Measurements from ENCODE around the gene KMT2C.

Gene KMT2C

GRCh38 chr7:152133804-152134203 is 302.0 kb downstream of the KMT2C start:
- no peak for DNase-seq

GRCh38 chr7:152132812-152133211 is 303.0 kb downstream of the KMT2C start:
- no peak for DNase-seq

GRCh38 chr7:152131981-152132494 is 303.8 kb downstream of the KMT2C start:
- no peak for DNase-seq

GRCh38 chr7:152130658-152131590 is 304.9 kb downstream of the KMT2C start:
- DNase-seq: no peak

- DNase-seq: no peak
These were observed 306.1 kb downstream of the KMT2C start for GRCh38 chr7:152129682-152130081.

- DNase-seq: no peak
These were observed 306.9 kb downstream of the KMT2C start for GRCh38 chr7:152128741-152129461.

- DNase-seq: no peak
These were observed 307.6 kb downstream of the KMT2C start for GRCh38 chr7:152128252-152128651.

GRCh38 chr7:152127229-152127628 is 308.6 kb downstream of the KMT2C start:
- DNase-seq: no peak

GRCh38 chr7:152126741-152127140 is 309.1 kb downstream of the KMT2C start:
- DNase-seq: no peak

- DNase-seq: no peak
These were observed 313.3 kb downstream of the KMT2C start for GRCh38 chr7:152122540-152122939.

- no peak for DNase-seq
These were observed 314.4 kb downstream of the KMT2C start for GRCh38 chr7:152121432-152121831.

GRCh38 chr7:152120776-152121175 is 315.0 kb downstream of the KMT2C start:
- DNase-seq: no peak

- no peak for DNase-seq
These were observed 315.6 kb downstream of the KMT2C start for GRCh38 chr7:152120210-152120609.

GRCh38 chr7:152117356-152117755 is 318.4 kb downstream of the KMT2C start:
- no peak for DNase-seq

GRCh38 chr7:152115021-152115718 is 320.6 kb downstream of the KMT2C start:
- DNase-seq: no peak

GRCh38 chr7:152112829-152113228 is 323.0 kb downstream of the KMT2C start:
- no peak for DNase-seq

- no peak for DNase-seq
These were observed 327.4 kb downstream of the KMT2C start for GRCh38 chr7:152108359-152108758.

- no peak for DNase-seq
These were observed 327.9 kb downstream of the KMT2C start for GRCh38 chr7:152107945-152108344.

GRCh38 chr7:152106990-152107389 is 328.8 kb downstream of the KMT2C start:
- no peak for DNase-seq

- DNase-seq: no peak
These were observed 330.6 kb downstream of the KMT2C start for GRCh38 chr7:152105205-152105604.

GRCh38 chr7:152103691-152104090 is 332.1 kb downstream of the KMT2C start:
- no peak for DNase-seq

- no peak for DNase-seq
These were observed 332.7 kb downstream of the KMT2C start for GRCh38 chr7:152103066-152103465.

- DNase-seq: no peak
These were observed 338.5 kb downstream of the KMT2C start for GRCh38 chr7:152097330-152097729.

Measured in stimulated activated CD4-positive, alpha-beta T cell treated with anti-CD3 and anti-CD28 coated beads, Interleukin-15, amount 100 ng/mL, for 24 hours (primary cell).